HepG2 (cell line): ENCODE results near the gene IL3RA.

Experiments used
- CTCF ChIP-seq: sonication (generic); formaldehyde crosslinking; IDR thresholded peaks from 2 replicates; pipeline ENCODE4 v1.5.0; 2020; ENCODE audit warnings: mild to moderate bottlenecking, missing genetic modification reagents, moderate library complexity
- E2F5 ChIP-seq: sonication (generic); formaldehyde crosslinking; conservative IDR thresholded peaks from 2 replicates; pipeline ENCODE4 v1.4.0; 2020; ENCODE audit warnings: missing genetic modification reagents
- FOXK1 ChIP-seq: sonication (generic); formaldehyde crosslinking; IDR thresholded peaks from 2 replicates; pipeline ENCODE4 v1.4.0; 2020; ENCODE audit warnings: low read depth, missing genetic modification reagents, borderline replicate concordance
- FOXO4 ChIP-seq: sonication (generic); formaldehyde crosslinking; conservative IDR thresholded peaks from 2 replicates; pipeline ENCODE4 v1.8.1; 2023; ENCODE audit warnings: missing genetic modification reagents
- HBP1 ChIP-seq: IDR thresholded peaks from 2 replicates; pipeline ENCODE4 v1.6.1; 2016; ENCODE audit warnings: low read depth, control low read depth
- HHEX ChIP-seq: IDR thresholded peaks from 2 replicates; pipeline ENCODE4 v1.6.1; 2016; ENCODE audit warnings: control low read depth
- HOXA9 ChIP-seq: sonication (generic); formaldehyde crosslinking; IDR thresholded peaks from 2 replicates; pipeline ENCODE4 v1.8.1; 2022; ENCODE audit warnings: missing genetic modification reagents, mild to moderate bottlenecking, moderate library complexity, borderline replicate concordance
- MIER3 ChIP-seq: IDR thresholded peaks from 2 replicates; pipeline ENCODE4 v1.6.1; 2016; ENCODE audit warnings: missing compliant biosample characterization, borderline replicate concordance
- NBN ChIP-seq: fragments of 450-650 bp; conservative IDR thresholded peaks from 2 replicates; pipeline ENCODE4 v1.6.1; 2017
- SP1 ChIP-seq, 2 experiments: fragments of 450-650 bp in 1 of 2; sonication (generic) in 1 of 2; formaldehyde crosslinking in 1 of 2; IDR thresholded peaks; 2 replicates each; pipeline versions ENCODE4 v1.4.0 to v1.6.1; 2016 to 2020; ENCODE audit warnings: missing genetic modification reagents in 1 of 2
- ZNF547 ChIP-seq: sonication (generic); formaldehyde crosslinking; IDR thresholded peaks from 2 replicates; pipeline ENCODE4 v1.5.1; 2020; ENCODE audit warnings: mild to moderate bottlenecking, missing genetic modification reagents

- TF ChIP-seq HOXA9 (CRISPR knock-in tag) = no peak
- TF ChIP-seq CTCF = no peak
- TF ChIP-seq FOXO4 (CRISPR knock-in tag) = no peak
- no peak for TF ChIP-seq HBP1
- no peak for TF ChIP-seq NBN
- TF ChIP-seq HHEX (CRISPR knock-in tag) = no peak
- no peak for TF ChIP-seq SP1 (IDR thresholded peaks at IDR 0.05)
- no peak for TF ChIP-seq SP1 (CRISPR knock-in tag; IDR thresholded peaks at IDR 0.05)
- no peak for TF ChIP-seq MIER3
- TF ChIP-seq ZNF547 (CRISPR knock-in tag) = no peak
- TF ChIP-seq FOXK1 = no peak
- no peak for TF ChIP-seq E2F5
These were observed 87.7 kb downstream of the IL3RA start for GRCh38 chrX:1424147-1424851.
